Left lung (tissue), 10 donors: ENCODE data around the gene FAM118B. TPM values are rescaled to one million over a fixed set of nuclear protein-coding genes. Genes with fewer than 3 reads are reported as not detected.

Source experiments
- ATAC-seq: fragments of 200-7000 bp; cut with Tn5 transposase; one replicate; pipeline ENCODE4 v1.9.1; 2020; ENCODE audit warnings: moderate library complexity
- DNase-seq, 4 donors: peaks; one replicate each; pipeline ENCODE4 v3.0.0-alpha.2; 2013 to 2020
- H3K27ac ChIP-seq, 2 donors: fragments of 200-600 bp; sonication (generic) in 1 of 2; one replicate each; pipeline versions ENCODE4 v1.5.0 to v1.8.0; 2020 to 2021
- H3K27me3 ChIP-seq, 2 donors: fragments of 200-600 bp; sonication (generic) in 1 of 2; one replicate each; pipeline versions ENCODE4 v1.5.0 to v1.8.0; 2020 to 2021
- H3K36me3 ChIP-seq, 2 donors: fragments of 200-600 bp; sonication (generic) in 1 of 2; one replicate each; pipeline versions ENCODE4 v1.5.0 to v1.8.0; 2020 to 2021
- H3K4me1 ChIP-seq, 2 donors: fragments of 200-600 bp; one replicate each; pipeline ENCODE4 v1.8.0; 2021
- H3K4me3 ChIP-seq, 2 donors: fragments of 200-600 bp; sonication (generic) in 1 of 2; one replicate each; pipeline versions ENCODE4 v1.5.0 to v1.8.0; 2020 to 2021; ENCODE audit warnings: mild to moderate bottlenecking in 1 of 2
- H3K9me3 ChIP-seq, 2 donors: fragments of 200-600 bp; sonication (generic) in 1 of 2; one replicate each; pipeline versions ENCODE4 v1.5.0 to v1.8.0; 2020 to 2021
- CTCF ChIP-seq, 2 donors: fragments of 200-600 bp; sonication (generic) in 1 of 2; IDR thresholded peaks; one replicate each; pipeline versions ENCODE4 v1.5.0 to v1.8.0; 2021; ENCODE audit warnings: antibody characterized with exemption in 2 of 2
- intact Hi-C, 2 donors: fragments of 100-400 bp; cut with DNase I; formaldehyde crosslinking; loops; one replicate each; pipeline versions ENCODE4 v1.11.2 to v1.14.2; 2022
- polyA plus RNA-seq, 6 donors: library from polyadenylated mRNA; unstranded; fragments of 120-200 nt; gene quantifications; one replicate each; pipeline ENCODE4 v1.2.1, GENCODE V29; 2013; ENCODE audit not compliant: insufficient read length in 6 of 6
- total RNA-seq, 2 donors: library from RNA; stranded (reverse); fragmentation: NEBNext Ultra II Directional; extraction: Animal tissue kit (Norgen Biotek cat#: 25700); gene quantifications; one replicate each; pipeline ENCODE4 v1.2.1, GENCODE V29; 2021
- donor health status: DM: no; HTN: yes; CAD: no.
- donor health status: DM: no; HTN: no; CAD: no.

FAM118B gene
- total and polyA plus RNA-seq, 8 donors: 23.7 to 34.9 (median 28.5) TPM

DNA sequence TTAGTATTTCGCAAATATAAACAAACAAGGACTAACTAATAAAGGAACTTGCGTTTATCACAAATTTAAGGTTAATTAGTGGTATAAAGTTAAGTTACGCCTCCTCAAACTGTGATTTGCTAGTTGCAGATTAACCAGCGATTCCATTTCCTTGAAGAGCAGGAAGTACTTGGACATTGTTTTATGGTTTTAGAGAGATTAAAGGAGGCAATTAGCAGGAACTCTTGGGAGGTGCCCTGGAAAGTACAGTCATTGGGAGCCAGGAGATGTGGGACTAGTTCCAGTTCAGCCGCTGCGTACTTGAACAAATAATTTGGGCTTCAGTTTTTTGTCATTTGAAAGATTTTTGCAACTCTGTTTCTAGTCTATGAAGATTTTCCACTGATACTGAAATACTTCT is 3.3 kb downstream of the FAM118B start:
- Histone ChIP-seq H3K36me3 (peaks cover 0 to under 1% of the 10 kb centered on the region in 2 donors), H3K4me1 (peaks cover 4 to 68% of the 10 kb centered on the region in 2 donors), H3K27me3 (no peaks in the 10 kb centered on the region), H3K4me3 (no peak overlapping the region), H3K9me3 (no peaks in the 10 kb centered on the region), H3K27ac (peak overlapping the region; percentile 48 to 67)
- intact Hi-C loops: no loop called here
- ATAC-seq (peak; percentile 10), DNase-seq (no peak)
- TF ChIP-seq CTCF (IDR thresholded peaks at IDR 0.05): no peak

DNA sequence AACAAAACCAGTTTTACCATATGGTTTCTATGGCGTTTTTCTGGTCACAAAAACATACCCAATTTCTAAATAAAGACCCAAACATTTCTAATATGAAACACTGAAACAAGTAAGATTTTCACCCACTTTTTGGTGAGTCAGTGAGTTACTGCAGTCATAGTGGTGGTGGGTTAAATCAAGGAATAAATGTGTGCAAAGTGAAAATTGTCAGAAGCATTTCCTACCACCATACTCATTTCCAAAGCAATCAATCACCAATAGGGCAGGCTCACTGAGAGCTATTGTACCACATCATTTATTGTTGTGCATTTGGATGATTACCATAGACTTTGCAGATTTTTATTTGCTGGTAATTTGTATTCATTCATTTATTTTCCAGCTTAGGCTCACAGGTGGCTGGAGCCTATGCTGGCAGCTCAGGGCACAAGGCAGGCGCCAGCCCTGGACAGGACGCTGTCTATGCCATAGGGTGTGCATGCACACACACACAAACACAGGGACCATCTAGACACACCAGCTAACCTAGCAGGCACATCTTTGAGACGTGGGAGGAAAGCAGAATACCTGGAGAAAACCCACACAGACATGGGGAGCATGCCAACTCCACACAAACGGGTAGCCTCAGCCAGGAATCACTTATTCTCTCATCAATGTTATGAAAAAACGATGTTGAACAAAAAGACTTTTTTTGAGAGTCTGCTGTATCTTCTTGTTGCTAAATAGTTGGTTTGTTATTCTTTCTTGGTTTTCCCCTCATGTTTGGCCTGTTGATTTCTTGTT is 5.1 kb downstream of the FAM118B start:
- no peak for ATAC-seq
- intact Hi-C loops: no loop called here
- TF ChIP-seq CTCF (IDR thresholded peaks at IDR 0.05): no peak

DNA sequence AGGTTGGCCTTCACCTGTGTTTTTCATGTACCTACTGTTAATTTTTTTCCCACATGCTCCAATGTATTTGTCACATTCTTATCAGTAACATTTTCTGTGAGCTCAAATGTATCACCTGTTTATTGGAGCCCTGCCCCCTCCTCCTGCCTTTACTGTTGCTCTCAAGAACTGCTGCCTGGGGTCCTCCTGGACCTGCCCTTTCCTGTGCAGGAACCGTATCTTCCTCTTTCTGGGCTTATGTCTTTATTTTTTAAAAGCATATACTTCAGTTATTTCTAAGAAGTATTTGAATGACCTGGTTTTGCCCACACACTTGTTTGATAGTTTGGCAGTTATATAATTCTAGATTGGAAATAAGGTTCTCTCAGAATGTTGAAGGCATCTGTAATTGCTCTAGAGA is 5.9 kb downstream of the FAM118B start:
- no peak for ATAC-seq
- TF ChIP-seq CTCF (IDR thresholded peaks at IDR 0.05): no peak
- H3K4me1 ChIP-seq: peaks cover 0 to 56% of the 10 kb centered on the region in 2 donors

More for the DNA sequence above, 5.1 kb downstream of the FAM118B start:
- Histone ChIP-seq H3K9me3 (no peaks in the 10 kb centered on the region), H3K4me3 (no peak overlapping the region), H3K27ac (no peak overlapping the region), H3K36me3 (no peaks in the 10 kb centered on the region), H3K4me1 (peaks cover 0 to 62% of the 10 kb centered on the region in 2 donors), H3K27me3 (no peaks in the 10 kb centered on the region)
- DNase-seq: no peak

DNA sequence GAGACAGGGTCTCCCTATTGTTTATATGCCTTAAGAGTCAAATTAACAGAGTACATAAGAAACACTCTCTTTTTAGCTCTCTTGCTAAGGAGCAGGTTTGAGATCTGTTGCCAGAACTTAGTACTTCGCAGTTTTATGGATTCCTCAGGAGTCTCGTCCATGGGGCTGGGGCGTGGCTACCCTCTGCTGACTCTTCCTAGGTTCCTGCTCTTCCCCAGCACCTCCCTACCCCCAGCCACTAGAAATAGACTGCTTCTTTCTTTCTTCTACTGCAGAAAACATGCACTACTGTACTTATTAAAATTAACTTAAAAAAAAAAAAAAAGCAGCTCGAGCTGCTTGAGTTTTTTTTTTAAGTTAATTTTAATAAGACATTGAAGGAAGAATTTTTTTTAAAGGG is 8.0 kb downstream of the FAM118B start:
- H3K4me1 ChIP-seq: peaks cover 0 to 37% of the 10 kb centered on the region in 2 donors

More for the DNA sequence above, 5.9 kb downstream of the FAM118B start:
- H3K9me3 ChIP-seq: no peaks in the 10 kb centered on the region
- H3K36me3 ChIP-seq: no peaks in the 10 kb centered on the region
- H3K4me3 ChIP-seq: no peak overlapping the region
- no peak overlapping the region for H3K27ac ChIP-seq
- no peak for DNase-seq
- intact Hi-C loops: no loop called here
- H3K27me3 ChIP-seq: no peaks in the 10 kb centered on the region

More for the DNA sequence above, 8.0 kb downstream of the FAM118B start:
- intact Hi-C loops: no loop called here
- Histone ChIP-seq H3K4me3 (no peak overlapping the region), H3K36me3 (no peaks in the 10 kb centered on the region), H3K9me3 (no peaks in the 10 kb centered on the region), H3K27ac (no peak overlapping the region), H3K27me3 (no peaks in the 10 kb centered on the region)
- no peak for TF ChIP-seq CTCF (IDR thresholded peaks at IDR 0.05)
- DNase-seq (no peak), ATAC-seq (no peak)
